ENCODE measurements around the gene RNF167.
A peak's percentile ranks its signal among the peaks of the same experiment; 100 is the strongest.

Gene RNF167

GRCh38 chr17:4986951-4987766 lies 47.1 kb downstream of the RNF167 start, which contains the start of gene CAMTA2:
TSS of gene CAMTA2 (minus strand) at chr17:4987675. CDS start at chr17:4986222, 1,453 bp downstream.
- peak; percentile 64 for TF ChIP-seq CTCF (conservative IDR thresholded peaks at IDR 0.05; ENCODE audit: low read depth, low read length)
- no peak for DNase-seq (ENCODE audit: low read depth)
- H3K4me3 ChIP-seq (ENCODE audit: low read length), result peak within 1 kb of the TSS; percentile 77

- DNase-seq (ENCODE audit: low read depth), result no peak
- no peak for TF ChIP-seq CTCF (conservative IDR thresholded peaks at IDR 0.05; ENCODE audit: low read depth, low read length)
- H3K4me3 ChIP-seq (ENCODE audit: low read length), result peak overlapping the region; percentile 77
Observed at GRCh38 chr17:4987767-4988567, 47.9 kb downstream of the RNF167 start.

GRCh38 chr17:4994081-4994595 lies 54.1 kb downstream of the RNF167 start:
- H3K4me3 ChIP-seq (ENCODE audit: low read length), result no peak overlapping the region
- no peak for TF ChIP-seq CTCF (conservative IDR thresholded peaks at IDR 0.05; ENCODE audit: low read depth, low read length)
- no peak for DNase-seq (ENCODE audit: low read depth)

All from retinal pigment epithelial cell (primary cell).